Stimulated activated CD4-positive, alpha-beta T cell treated with anti-CD3 and anti-CD28 coated beads, Interleukin-4, amount 100 ng/mL, for 24 hours (primary cell): ENCODE measurements around the gene HECTD4.
"Not testable (repeated sequence)": the region's sequence is repeated elsewhere in the genome, so short reads cannot be mapped to it uniquely, and the experiment has no call there.

Experiments
- DNase-seq: peaks from one replicate; pipeline ENCODE4 v3.0.0-alpha.2; 2020

Gene HECTD4

DNA sequence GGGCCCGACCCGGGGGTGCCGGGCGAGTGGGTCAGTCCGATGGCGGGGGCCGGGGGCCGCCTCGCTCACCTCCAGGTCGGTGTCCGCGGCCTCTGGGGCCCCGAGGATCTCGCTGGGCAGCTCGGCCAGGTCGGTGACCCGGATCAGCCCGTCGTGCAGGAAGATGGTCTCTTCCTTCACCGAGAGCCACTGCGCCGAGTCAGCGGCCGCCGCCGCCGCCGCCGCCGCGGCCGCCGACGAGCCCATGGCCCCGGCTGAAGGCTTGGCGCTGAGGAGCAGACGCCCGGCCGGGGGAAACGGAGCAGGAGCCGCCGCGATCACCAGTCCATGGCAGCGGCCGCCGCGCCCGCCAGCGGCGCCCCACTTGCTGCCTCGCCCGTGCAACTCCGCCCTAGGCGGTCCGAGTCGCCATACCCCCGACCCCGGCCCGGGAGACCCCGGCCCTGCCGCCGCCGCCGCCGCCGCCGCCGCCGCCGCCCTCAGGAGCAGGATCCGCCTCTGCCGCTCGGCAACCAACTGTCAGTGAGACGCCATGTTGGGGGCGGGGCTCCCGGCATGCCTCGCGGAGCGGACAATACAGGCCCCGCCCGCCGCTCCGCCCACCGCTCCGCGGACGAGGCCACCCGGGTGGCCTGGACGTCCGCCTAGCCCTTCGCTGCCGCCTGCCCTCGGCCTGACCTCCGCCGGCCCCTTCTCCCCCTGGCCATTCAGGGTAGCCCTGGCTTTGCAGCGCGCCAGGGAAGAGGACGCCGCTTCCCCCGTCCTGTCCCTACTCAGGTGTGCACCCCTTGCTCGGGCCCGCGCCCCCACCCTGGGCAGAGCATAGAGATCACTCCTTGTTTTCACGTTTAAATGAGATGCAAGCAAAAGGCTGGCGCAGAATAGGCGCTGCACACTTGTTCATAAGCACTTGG, at the start of gene HECTD4:
TSS of gene HECTD4 (minus strand) at position 549 of the 914 bp plus-strand sequence. CDS start at position 246, 303 bp downstream.
- peak; percentile 95 for DNase-seq

DNA sequence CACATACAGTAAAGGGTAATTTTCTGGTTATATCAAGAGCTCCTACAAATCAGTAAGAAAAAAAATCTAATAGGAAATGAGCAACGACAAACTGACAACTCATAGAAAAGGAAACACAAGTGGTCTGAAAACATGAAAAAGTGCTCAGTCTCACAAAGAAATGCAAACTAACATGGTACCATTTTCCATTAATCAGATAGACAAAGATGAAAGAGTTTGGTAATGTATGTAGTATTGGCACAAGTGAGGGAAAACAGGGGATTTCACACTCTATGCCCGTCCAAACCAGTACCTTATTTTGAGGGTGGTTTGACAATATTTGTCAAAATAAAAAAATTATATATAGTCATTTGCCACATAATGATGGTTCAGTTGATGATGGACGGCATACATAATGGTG, 49.7 kb upstream of the HECTD4 start:
- DNase-seq: no peak

DNA sequence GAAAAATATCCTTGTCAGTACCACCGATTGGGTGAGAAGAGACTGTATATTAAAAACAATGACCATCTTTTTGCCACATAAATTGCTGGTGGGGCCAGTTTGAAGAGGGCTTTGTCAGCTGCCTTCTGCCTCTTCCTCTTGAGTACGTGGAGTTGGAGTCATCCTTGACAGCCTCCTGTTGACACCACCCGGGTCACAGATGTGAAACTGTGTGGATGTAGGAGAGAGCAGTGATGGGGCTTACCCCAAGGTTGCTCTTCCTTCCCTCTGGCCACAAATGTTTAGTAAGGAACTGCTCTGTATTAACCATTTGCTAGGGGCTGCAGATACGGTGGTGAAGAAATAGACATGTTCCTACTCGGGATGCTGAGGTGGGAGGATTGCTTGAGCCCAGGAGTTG, 48.7 kb upstream of the HECTD4 start:
- no peak for DNase-seq

GRCh38 chr12:112427760-112428159, 45.5 kb upstream of the HECTD4 start:
- no peak for DNase-seq

- DNase-seq: no peak
These were observed 43.6 kb upstream of the HECTD4 start for GRCh38 chr12:112425582-112426382.

- DNase-seq: no peak
These were observed 41.9 kb upstream of the HECTD4 start for GRCh38 chr12:112424126-112424525.

- no peak for DNase-seq
These were observed 40.3 kb upstream of the HECTD4 start for GRCh38 chr12:112422531-112422930.

- no peak for DNase-seq
These were observed 39.1 kb upstream of the HECTD4 start for GRCh38 chr12:112421363-112421762.

DNA sequence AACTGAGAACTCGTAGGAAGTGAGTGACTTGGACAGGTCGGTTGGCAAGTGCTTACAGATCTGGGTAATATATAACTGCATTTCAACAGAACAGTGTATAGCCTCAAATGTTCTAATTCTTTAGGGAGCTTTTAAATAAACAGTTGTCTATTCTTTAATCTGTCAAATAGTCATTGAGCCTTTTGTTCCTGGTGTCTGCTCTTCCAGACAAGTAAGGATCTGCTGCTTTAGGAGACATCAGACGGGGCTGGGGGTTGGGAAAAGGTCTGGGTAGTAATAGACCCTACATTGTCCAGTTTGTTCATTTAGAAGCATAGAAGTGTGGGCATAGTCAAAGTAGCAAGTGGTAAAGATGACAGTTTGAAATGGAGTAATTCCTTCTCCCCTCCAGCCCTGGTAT, 38.5 kb upstream of the HECTD4 start:
- no peak for DNase-seq

- peak; percentile 30 for DNase-seq
These were observed 37.3 kb upstream of the HECTD4 start for GRCh38 chr12:112419297-112420133.

GRCh38 chr12:112418608-112419296, 36.5 kb upstream of the HECTD4 start, which contains the start of gene PTPN11:
Gene PTPN11 (plus strand): TSS chr12:112418947. CDS start chr12:112419112, 165 bp downstream.
- DNase-seq: peak; percentile 91

DNA sequence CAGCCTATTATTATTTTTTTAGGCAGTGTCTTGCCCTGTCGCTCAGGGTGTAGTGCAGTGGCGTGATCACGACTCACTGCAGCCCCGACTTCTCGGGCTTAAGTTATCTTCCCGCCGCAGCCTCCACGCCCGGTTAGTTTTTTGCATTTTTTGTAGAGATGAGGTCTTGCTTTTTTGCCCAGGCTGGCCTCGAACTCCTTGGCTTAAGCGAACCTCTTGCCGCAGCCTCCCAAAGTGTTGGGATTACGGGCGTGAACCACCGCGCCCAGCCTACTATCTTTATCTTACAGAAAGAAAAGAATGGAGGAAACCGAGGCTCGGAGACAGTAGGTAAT, 36.0 kb upstream of the HECTD4 start:
- DNase-seq: no peak

DNA sequence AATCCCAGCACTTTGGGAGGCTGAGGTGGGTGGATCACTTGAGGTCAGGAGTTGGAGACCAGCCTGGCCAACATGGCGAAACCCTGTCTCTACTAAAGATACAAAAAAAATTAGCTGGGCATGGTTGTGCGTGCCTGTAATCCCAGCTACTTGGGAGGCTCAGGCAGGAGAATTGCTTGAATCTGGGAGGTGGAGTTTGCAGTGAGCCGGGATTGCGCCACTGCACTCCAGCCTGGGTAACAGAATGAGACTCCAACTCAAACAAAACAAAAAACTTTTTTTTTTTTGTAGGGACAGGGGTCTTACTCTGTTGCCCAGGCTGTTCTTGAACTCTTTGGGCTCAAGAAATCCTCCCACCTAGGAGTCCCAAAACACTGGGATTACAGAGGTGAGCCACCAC, 33.2 kb upstream of the HECTD4 start:
- not testable (repeated sequence) for DNase-seq

GRCh38 chr12:112413855-112414625, 31.8 kb upstream of the HECTD4 start:
- DNase-seq: no peak

DNA sequence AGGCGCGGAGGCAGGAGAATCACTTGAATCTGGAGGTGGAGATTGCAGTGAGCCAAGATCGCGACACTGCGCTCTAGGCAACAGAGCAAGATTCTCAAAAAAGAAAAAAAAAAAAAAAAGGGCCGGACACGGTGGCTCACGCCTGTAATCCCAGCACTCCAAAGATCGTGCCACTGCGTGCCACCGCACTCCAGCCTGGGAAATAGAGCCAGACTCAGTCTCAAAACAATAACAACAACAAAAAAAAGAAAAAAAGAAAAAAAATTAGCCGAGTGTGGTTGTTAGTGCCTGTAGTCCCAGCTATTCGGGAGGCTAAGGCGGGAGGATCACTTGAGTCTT, 27.6 kb upstream of the HECTD4 start:
- DNase-seq: no peak

- peak; percentile 84 for DNase-seq
These were observed 27.1 kb upstream of the HECTD4 start, which contains the start of gene RPL6 for GRCh38 chr12:112409064-112409905. Gene RPL6 (minus strand): TSS chr12:112409605. CDS start chr12:112408656, 949 bp downstream.

GRCh38 chr12:112408621-112409020, 26.4 kb upstream of the HECTD4 start:
- DNase-seq: peak; percentile 30

GRCh38 chr12:112407683-112408082, 25.5 kb upstream of the HECTD4 start:
- not testable (repeated sequence) for DNase-seq

GRCh38 chr12:112406519-112407488, 24.6 kb upstream of the HECTD4 start:
- DNase-seq: no peak
